HG03521 (cell line): ENCODE measurements around the gene ZBTB24.

Experiments used
- ATAC-seq: cut with Tn5 transposase; IDR thresholded peaks from one replicate; pipeline ENCODE4 v1.9.1; 2021; ENCODE audit warnings: mild to moderate bottlenecking, moderate library complexity; ENCODE audit not compliant: unreplicated experiment

ZBTB24 gene

GRCh38 chr6:109434456-109434855, 48.6 kb downstream of the ZBTB24 start:
- ATAC-seq: no peak

DNA sequence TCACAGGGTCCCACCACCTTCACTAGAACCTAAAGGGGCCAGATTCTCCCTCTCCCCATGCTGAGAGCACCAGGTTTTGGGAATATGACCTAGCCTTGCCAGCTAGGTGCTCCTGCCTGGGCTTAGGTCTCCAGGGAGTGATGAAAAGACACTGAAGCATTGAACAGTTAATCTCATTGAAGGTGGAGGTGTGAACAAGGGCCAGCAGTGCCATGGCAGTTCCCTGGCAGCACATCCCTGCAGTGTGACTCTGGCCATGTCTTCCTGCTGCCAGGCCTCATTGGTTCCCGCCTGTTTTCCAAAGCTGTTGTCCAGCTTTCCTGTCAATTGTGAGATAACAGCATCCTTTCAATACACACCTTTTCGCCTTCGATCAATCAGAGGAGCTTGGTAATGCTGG, 53.5 kb downstream of the ZBTB24 start:
- ATAC-seq: no peak

- no peak for ATAC-seq
These were observed 54.0 kb downstream of the ZBTB24 start for GRCh38 chr6:109428889-109429477.

- ATAC-seq: no peak
These were observed 58.1 kb downstream of the ZBTB24 start for GRCh38 chr6:109424946-109425345.

DNA sequence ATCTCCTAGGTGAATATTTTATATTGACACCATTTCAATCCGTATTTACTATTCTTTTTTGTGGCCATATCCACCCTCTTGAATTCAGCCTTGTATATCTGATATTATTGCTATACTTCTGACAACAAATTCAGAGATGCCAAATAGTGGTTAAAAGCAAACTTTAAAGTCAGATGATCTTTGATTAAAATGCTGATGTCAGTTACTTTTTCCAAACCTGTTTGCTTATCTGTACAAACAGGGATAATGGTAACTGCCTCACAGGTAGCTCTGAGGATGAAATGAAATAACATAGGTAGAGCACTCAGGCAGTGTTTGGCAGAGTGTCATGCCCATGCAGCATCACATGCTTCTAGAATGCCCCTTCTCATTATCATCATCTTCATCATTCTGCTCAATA, 61.8 kb downstream of the ZBTB24 start:
- ATAC-seq: no peak

GRCh38 chr6:109420751-109421150, 62.3 kb downstream of the ZBTB24 start:
- no peak for ATAC-seq

DNA sequence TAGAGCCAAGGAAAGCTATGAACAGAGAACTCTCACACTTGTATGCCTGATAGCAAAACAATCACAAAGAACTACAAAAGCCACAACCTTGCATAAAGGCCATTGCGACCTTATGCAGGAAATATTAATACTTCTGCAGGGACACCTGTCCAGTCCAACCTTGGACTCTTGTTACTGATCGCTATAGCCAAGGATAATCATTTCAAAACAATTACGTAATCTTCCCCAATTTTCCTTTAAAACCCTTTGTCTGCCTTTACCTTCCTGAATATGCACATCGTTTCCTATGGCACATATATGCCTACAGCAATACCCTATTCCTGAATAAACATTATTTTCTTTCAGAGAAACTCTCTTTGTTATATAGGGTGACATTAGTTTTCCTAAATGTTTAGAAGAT, 65.4 kb downstream of the ZBTB24 start:
- ATAC-seq: no peak
